Stimulated activated CD8-positive, alpha-beta memory T cell treated with anti-CD3 and anti-CD28 coated beads, Interleukin-2, amount 100 ng/mL, for 48 hours (primary cell): ENCODE data around the gene PGGHG.
"Not testable (repeated sequence)": the region's sequence is repeated elsewhere in the genome, so short reads cannot be mapped to it uniquely, and the experiment has no call there.

Source experiments
- DNase-seq, 2 donors: peaks; one replicate each; pipeline ENCODE4 v3.0.0-alpha.2; 2020; ENCODE audit warnings: low read depth in 2 of 2

Gene PGGHG

DNA sequence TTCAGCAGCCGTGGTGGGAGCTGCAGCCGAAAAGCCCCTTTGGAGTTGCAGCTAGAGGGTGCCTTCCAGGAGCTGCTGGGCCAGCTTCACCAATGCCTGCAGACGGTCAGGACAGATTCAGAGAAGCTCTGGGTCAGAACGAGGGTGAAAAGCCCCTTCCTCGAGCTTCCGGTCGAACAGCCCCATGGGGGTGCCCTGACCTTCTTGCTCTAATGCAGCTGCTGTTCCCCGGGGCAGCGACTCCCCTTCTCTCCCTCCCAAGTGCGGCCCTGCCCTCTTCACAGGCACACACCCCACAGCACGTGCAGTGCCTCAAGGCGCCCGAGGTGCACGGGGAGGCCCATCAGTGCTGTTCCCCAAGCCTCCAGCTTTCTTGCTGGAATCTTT, 41.4 kb downstream of the PGGHG start:
- no peak for DNase-seq

GRCh38 chr11:330694-331357, 41.9 kb downstream of the PGGHG start:
- no peak for DNase-seq

DNA sequence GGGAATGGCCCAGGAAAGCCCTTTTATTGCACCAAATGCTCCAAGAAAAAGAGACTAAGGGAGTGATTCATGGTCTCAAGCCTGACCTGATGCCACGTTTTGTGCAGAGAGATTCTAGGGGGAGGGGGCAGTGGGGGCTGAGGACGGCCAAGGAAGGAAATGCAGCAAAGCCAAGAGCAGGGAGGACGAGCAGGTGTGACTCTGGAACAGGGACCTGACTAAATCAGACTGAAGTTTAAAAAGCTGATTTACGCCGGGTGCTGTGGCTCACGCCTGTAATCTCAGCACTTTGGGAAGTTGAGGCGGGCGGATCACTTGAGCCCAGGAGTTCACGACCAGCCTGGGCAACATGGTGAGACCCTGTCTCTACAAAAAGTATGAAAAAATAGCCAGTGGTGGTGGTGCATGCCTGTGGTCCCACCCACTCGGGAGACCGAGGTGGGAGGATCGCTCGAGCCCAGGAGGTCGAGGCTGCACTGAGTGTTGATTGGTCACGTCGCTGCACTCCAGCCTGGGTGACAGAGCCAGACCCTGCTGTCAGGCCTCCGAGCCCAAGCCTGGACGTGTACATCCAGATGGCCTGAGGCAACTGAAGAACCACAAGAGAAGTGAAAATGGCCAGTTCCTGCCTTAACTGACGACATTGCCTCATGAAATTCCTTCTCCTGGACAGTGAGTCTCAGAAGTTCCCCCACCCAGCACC, 42.6 kb downstream of the PGGHG start:
- no peak for DNase-seq

- DNase-seq, result no peak
Measured at GRCh38 chr11:332651-333480, 43.9 kb downstream of the PGGHG start.

DNA sequence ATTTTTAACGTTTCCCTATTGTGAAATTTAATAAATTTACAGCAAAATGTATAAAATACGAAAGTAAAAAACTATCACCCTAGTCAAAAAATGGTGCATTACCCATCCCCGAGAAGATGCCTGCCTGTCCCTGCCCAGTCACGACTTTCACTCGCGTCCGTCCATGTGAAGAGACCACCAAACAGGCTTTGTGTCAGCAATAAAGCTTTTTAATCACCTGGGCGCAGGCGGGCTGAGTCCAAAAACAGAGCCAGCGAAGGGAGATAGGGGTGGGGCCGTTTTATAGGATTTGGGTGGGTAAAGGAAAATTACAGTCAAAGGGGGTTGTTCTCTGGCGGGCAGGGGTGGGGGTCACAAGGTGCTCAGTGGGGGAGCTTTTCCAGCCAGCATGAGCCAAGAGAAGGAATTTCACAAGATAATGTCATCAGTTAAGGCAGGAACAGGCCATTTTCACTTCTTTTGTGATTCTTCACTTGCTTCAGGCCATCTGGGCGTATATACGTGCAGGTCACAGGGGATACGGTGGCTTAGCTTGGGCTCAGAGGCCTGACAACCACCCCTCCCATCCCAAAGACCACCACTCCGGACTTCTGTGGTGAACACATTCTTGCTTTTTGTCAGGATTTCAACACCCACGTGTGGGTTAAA, 44.8 kb downstream of the PGGHG start:
- not testable (repeated sequence) for DNase-seq

DNA sequence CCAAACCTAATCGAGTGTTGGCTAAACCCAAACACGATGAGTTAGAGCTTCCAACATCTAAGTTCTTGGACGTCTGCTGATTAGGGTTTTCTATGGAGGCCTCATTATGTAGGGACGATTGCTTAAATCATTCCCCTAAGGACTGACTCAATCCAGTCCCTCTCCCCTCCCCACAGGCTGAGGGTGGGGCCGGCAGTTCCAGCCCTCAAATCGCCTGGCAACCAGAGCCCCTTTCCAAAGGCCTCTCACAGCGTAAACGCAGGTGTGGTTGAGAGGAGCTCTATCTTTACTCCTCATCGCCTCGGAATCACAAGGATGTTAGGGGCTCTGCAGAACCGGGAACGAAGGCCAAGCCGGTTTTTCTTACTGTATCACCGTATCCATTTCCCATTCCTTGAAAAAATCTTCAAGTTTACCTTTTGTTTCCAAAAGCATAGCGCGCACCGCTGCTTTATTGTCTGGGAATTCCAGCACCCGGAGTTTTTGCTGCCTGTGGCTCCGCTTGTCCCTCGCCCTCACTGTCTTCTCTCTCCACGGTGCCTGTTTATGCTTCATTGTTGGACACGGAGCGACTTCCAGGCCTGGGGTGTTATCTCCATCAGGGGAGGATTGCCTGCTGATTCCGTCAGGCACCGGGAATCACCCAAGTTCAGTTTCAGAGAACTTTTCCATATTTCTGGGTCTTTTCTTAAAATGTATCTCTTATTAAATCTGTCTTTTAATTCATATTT, 45.5 kb downstream of the PGGHG start:
- DNase-seq, result no peak

DNA sequence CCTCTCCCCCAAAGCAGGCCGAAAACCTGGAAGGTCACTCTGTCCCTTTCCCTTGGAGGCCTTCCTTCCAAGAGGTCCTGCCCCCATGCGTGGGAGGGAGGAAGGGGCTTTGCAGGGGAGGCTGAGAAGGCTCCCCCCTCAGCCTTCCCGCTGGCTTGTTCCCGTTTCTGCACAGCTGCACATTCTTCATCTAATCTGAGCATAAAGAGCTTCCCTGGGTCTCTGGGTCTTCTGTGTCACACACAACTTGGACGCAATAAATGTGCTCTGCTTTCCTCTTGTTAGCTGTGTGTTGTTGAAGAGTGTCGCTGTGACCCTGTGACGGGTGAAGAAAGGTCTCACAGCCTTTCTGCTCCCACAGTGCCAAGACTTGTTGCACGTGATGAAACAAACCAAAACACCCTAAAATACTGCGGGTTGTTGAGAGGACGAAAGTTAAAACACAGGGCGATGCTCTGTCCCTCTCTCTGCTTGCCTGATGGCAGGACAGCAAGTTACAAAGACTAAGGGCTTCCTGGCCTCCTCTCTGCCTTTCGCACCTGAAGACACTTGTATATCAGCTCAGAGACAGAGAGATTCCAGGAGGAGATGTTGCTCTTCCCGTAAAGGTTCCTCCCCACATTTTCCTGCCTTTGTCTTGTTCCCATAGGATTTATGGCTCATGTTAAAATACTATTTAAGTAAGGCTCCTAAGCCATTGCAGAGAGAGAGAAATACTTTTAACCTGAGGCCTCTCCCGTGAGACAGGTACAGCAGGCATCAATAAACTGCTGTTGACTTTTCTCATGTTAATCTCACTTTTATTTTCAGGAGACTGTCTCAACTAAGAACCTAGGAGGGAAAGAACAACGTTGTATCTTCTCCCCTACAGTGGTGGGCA, 47.1 kb downstream of the PGGHG start:
- DNase-seq, result no peak

- DNase-seq, result no peak
Measured at GRCh38 chr11:336659-337198, 47.8 kb downstream of the PGGHG start.

DNA sequence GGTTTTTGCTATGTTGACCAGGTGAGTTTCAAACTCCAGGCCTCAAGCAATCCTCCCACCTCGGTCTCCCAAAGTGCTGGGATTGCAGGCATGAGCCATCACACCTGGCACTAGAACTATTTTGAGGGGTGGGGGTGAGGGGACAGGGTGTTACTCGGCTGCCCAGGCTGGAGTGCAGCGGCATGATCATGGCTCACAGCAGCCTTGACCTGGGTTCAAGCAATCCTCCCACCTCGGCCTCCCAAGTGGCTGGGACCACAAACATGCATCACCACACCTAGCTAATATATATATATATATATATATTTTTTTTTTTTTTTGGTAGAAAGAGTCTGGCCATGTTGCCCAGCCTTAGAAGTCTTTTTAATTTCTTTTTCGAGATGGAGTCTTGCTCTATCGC, 48.8 kb downstream of the PGGHG start:
- DNase-seq, result no peak

DNA sequence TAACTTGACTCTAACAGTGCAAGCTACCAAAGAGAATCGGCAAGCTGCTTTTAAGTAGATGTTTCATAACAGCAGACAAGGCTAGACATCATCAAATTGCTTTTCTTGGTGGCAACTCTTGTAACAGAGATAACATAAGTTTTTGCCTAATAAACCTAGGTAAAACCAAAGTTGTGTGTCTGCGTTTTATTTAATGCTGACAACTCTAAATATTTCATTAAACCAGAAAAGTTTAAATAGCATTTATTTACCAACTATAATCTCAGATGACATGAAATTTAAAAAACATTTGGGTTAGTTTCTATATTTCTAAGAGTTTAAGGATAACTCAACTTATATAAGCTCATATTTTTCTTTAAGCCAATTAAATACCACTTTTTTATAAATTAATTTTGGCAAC, 51.0 kb downstream of the PGGHG start:
- DNase-seq, result no peak

GRCh38 chr11:340539-341512, 51.9 kb downstream of the PGGHG start:
- no peak for DNase-seq

GRCh38 chr11:342328-342727, 53.4 kb downstream of the PGGHG start:
- DNase-seq, result no peak

DNA sequence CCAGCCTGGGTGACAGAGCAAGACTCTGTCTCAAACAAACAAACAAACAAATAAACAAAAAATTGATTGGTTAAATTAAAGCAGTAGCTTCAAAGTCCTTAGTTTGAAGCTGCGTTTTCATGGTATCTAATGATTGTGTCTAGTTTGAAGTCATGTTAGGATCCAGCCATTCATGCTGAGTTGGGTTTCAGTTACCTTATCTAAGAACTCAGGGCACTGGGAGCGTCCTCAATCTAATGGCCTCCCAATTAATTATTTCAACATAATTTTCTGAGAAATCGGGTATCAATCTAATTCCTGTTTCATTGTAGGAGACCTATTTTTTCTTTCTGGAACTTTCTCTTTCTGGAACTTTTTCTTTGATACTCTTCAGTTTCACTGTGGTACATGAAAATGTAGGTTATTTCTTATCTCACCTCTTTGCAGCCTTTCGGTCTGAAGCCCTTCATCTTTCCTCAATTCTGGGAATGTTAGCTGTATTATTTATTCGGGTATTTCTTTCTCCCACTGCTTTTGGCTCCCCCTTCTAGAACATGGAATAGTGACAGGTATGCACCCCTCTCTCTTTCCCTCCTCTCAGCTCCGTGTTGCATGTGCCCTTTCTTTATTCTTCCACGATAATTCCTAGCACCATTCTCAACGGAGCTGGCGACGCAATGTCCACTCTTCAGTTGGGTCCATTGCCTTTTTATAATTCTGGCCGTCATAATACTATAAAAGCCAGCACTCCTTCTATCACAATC, 56.1 kb downstream of the PGGHG start:
- DNase-seq, result no peak
